Endothelial cell of umbilical vein (primary cell): ENCODE data around the gene STMND1. TPM values are rescaled to one million over a fixed set of nuclear protein-coding genes. Genes with fewer than 3 reads are reported as not detected.

Experiments
- BruUV-seq: library from RNA; stranded (reverse); fragments of 400-500 nt; replicated peaks from 2 replicates; lab custom pipeline; 2021; lab: Mats Ljungman, UMichigan
- CTCF ChIA-PET: fragments of 300-600, 350-600 bp; sonication (Branson Sonifier 250); formaldehyde crosslinking; loops from one replicate; lab custom pipeline; 2021; ENCODE audit warnings: antibody characterized with exemption, inconsistent platforms; lab: Charles Lee
- POLR2A ChIA-PET: fragments of 300-600, 350-600 bp; sonication (Branson Sonifier 250); formaldehyde crosslinking; loops from one replicate; lab custom pipeline; 2021; ENCODE audit warnings: antibody characterized with exemption, inconsistent platforms; lab: Charles Lee
- DNase-seq: peaks from one replicate; pipeline ENCODE4 v3.0.0-alpha.2; 2011; ENCODE audit warnings: low read depth, low spot score
- FAIRE-seq: peaks from 2 replicates; lab custom pipeline; 2011; peaks lifted over from hg19 to GRCh38; lab: Jason Lieb, UNC
- H2AFZ ChIP-seq: 2 replicates; pipeline ENCODE4 v1.6.0; 2012; ENCODE audit warnings: low read depth, low read length, control low read depth, inconsistent platforms
- H3K27ac ChIP-seq: 2 replicates; pipeline ENCODE4 v1.5.1; 2011; ENCODE audit warnings: low read depth, mild to moderate bottlenecking, control low read depth, low read length, moderate library complexity; ENCODE audit not compliant: insufficient read depth
- H3K27me3 ChIP-seq, 2 experiments: 2 replicates each; pipeline versions ENCODE4 v1.6.0 to v1.6.1; 2011; ENCODE audit warnings: low read length in 2 of 2, mixed read lengths in 1 of 2; ENCODE audit not compliant: control insufficient read depth in 2 of 2, insufficient read depth in 2 of 2
- H3K36me3 ChIP-seq, 2 experiments: 2 replicates in 1 of 2; 3 replicates in 1 of 2; pipeline ENCODE4 v1.5.1; 2011; ENCODE audit warnings: low read length in 2 of 2, mild to moderate bottlenecking in 1 of 2, moderate library complexity in 1 of 2; ENCODE audit not compliant: control insufficient read depth in 2 of 2, insufficient read depth in 2 of 2; ENCODE audit errors: extremely low read depth in 1 of 2
- H3K4me1 ChIP-seq: 3 replicates; pipeline ENCODE4 v1.5.1; 2011; ENCODE audit warnings: mild to moderate bottlenecking, low read length; ENCODE audit not compliant: control insufficient read depth, insufficient read depth; ENCODE audit errors: extremely low read depth
- H3K4me2 ChIP-seq: 2 replicates; pipeline ENCODE4 v1.6.1; 2011; ENCODE audit warnings: low read length, control low read depth, mixed read lengths; ENCODE audit not compliant: insufficient read depth
- H3K4me3 ChIP-seq, 3 experiments: fragments of 200-600 bp in 1 of 3; sonication (generic), shearing (Covaris generic) in 1 of 3; replicated peaks in 1 of 3; 2 replicates each; pipeline ENCODE4 v1.5.1; 2011 to 2016; ENCODE audit warnings: control low read depth in 3 of 3, low read length in 3 of 3, mild to moderate bottlenecking in 2 of 3, inconsistent platforms in 1 of 3, low read depth in 1 of 3, moderate library complexity in 1 of 3; ENCODE audit not compliant: insufficient read depth in 1 of 3
- H3K79me2 ChIP-seq: 2 replicates; pipeline ENCODE4 v1.6.0; 2012; ENCODE audit warnings: low read length, inconsistent platforms; ENCODE audit not compliant: control insufficient read depth, insufficient read depth
- H3K9ac ChIP-seq: replicated peaks from 2 replicates; pipeline ENCODE3; 2011; ENCODE audit warnings: low read length, control low read depth; ENCODE audit not compliant: insufficient read depth; ENCODE audit errors: extremely low read depth
- H3K9me1 ChIP-seq: replicated peaks from 3 replicates; pipeline ENCODE4 v1.6.0; 2011; ENCODE audit warnings: mild to moderate bottlenecking, low read length; ENCODE audit not compliant: control insufficient read depth, insufficient read depth; ENCODE audit errors: extremely low read depth
- H3K9me3 ChIP-seq: replicated peaks from 2 replicates; pipeline ENCODE4 v1.5.1; 2012; ENCODE audit warnings: low read length, inconsistent platforms; ENCODE audit not compliant: control insufficient read depth, insufficient read depth
- H4K20me1 ChIP-seq: replicated peaks from 2 replicates; pipeline ENCODE3; 2011; ENCODE audit warnings: mild to moderate bottlenecking, low read length; ENCODE audit not compliant: control insufficient read depth, insufficient read depth; ENCODE audit errors: extremely low read depth
- EZH2 ChIP-seq: IDR thresholded peaks from 2 replicates; pipeline ENCODE4 v1.6.1; 2012; ENCODE audit warnings: borderline replicate concordance, low read depth, mild to moderate bottlenecking, moderate library complexity, low read length, inconsistent platforms; ENCODE audit not compliant: severe bottlenecking
- FOS ChIP-seq: IDR thresholded peaks from 2 replicates; pipeline ENCODE4 v1.6.1; 2011; ENCODE audit warnings: mild to moderate bottlenecking, low read length, moderate library complexity, borderline replicate concordance; ENCODE audit not compliant: insufficient read depth
- GATA2 ChIP-seq: IDR thresholded peaks from 2 replicates; pipeline ENCODE4 v1.7.0; 2011; ENCODE audit warnings: low read depth, mild to moderate bottlenecking, moderate library complexity, mixed read lengths, low read length; ENCODE audit not compliant: insufficient read length, insufficient read depth
- JUN ChIP-seq: IDR thresholded peaks from 2 replicates; pipeline ENCODE4 v1.6.1; 2011; ENCODE audit warnings: borderline replicate concordance, low read depth; ENCODE audit not compliant: insufficient read length, insufficient read depth
- MYC ChIP-seq: IDR thresholded peaks from one replicate; pipeline ENCODE4 v1.6.1; 2011; ENCODE audit warnings: mild to moderate bottlenecking, low read depth, low read length
- POLR2A ChIP-seq: IDR thresholded peaks from 2 replicates; pipeline ENCODE4 v1.6.1; 2012; ENCODE audit warnings: low read depth, mild to moderate bottlenecking, control low read depth, low read length
- POLR2AphosphoS5 ChIP-seq: IDR thresholded peaks from 2 replicates; pipeline ENCODE4 v1.6.1; 2012; ENCODE audit warnings: low read depth, mild to moderate bottlenecking, control low read depth, low read length, moderate library complexity; ENCODE audit not compliant: insufficient read depth
- dilution Hi-C: fragments of 300-500 bp; cut with MboI; formaldehyde crosslinking; loops from one replicate; pipeline ENCODE4 v1.15.0; 2019; ENCODE audit warnings: low sequenced_read_pairs; ENCODE audit not compliant: extremely low pct_ligation_motif_present
- intact Hi-C: fragments of 100-400 bp; cut with micrococcal nuclease; formaldehyde crosslinking; loops from one replicate; pipeline ENCODE4 v1.10.0; 2022
- polyA plus RNA-seq, 4 experiments: library from polyadenylated mRNA; depleted of rRNA in 3 of 4; stranded (reverse) in 3 of 4; unstranded in 1 of 4; fragments of >200 nt; gene quantifications; 2 replicates each; pipeline versions ENCODE4 v1.2.1 to v1.2.3, GENCODE V29; 2011 to 2012; ENCODE audit warnings: missing spikeins in 1 of 4
- total RNA-seq: library from RNA; stranded (reverse); gene quantifications from 2 replicates; pipeline ENCODE4 v1.2.3, GENCODE V29; 2021
- TF ChIP-seq, protein P1 (sequence below): IDR thresholded peaks from 2 replicates; pipeline ENCODE4 v1.6.1; 2011; ENCODE audit not compliant: insufficient read depth, insufficient read length
- TF ChIP-seq, protein P2 (sequence below), 2 donors: IDR thresholded peaks; 1 replicate in 1 of 2; 2 replicates in 1 of 2; pipeline ENCODE4 v1.5.1; 2011; ENCODE audit warnings: low read length in 2 of 2, mild to moderate bottlenecking in 2 of 2, moderate library complexity in 2 of 2, control low read depth in 1 of 2, inconsistent platforms in 1 of 2, low read depth in 1 of 2; ENCODE audit not compliant: insufficient read depth in 1 of 2; ENCODE audit errors: extremely low read depth in 1 of 2

Gene STMND1
- total and polyA plus RNA-seq, 2 donors (not counting 3 experiments of a cell fraction or from before 2014, with no cell fraction given), result not detected

DNA sequence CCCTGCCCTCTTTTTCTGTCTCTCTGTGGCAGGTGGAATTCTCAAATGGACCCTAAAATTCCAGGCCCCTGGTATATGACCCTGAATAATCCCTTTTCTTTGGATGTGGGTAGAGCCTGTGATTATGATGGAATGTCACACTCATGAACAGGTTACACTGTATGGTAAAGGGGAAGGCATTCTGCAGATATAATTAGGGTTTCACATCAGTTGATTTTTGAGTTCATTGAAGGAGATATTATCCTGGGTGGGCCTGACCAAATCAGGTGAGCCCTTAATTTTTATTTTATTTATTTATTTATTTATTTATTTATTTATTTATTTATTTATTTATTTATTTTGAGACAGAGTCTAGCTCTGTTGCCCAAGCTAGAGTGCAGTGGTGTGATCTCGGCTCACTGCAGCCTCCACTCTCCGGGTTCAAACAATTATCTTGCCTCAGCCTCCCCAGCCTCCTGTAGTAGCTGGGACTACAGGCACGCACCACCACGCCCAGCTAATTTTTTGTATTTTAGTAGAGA, 13.7 kb upstream of the STMND1 start:
- Histone ChIP-seq H4K20me1 (no peaks in the 10 kb centered on the region), H3K79me2 (no peaks in the 10 kb centered on the region), H2AFZ (no peak overlapping the region), H3K4me1 (no peaks in the 10 kb centered on the region), H3K36me3 (no peaks in the 10 kb centered on the region), H3K27me3 (peaks cover 3 to 9% of the 10 kb centered on the region in 2 experiments), H3K4me3 (no peak overlapping the region), H3K4me2 (no peak overlapping the region), H3K9me1 (no peaks in the 10 kb centered on the region), H3K9ac (no peak overlapping the region), H3K27ac (no peak overlapping the region), H3K9me3 (no peaks in the 10 kb centered on the region)
- FAIRE-seq, result no peak
- dilution Hi-C loops (no loop called here), intact Hi-C loops (loop anchor here (5.0 kb wide), 1 partner anchor 756 kb away; no protein-coding TSS in a partner anchor)
- POLR2A ChIA-PET, result no interaction called here
- no peak for TF ChIP-seq FOS
- TF ChIP-seq, protein P1, sequence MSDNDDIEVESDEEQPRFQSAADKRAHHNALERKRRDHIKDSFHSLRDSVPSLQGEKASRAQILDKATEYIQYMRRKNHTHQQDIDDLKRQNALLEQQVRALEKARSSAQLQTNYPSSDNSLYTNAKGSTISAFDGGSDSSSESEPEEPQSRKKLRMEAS, result no peak
- TF ChIP-seq, protein P2, sequence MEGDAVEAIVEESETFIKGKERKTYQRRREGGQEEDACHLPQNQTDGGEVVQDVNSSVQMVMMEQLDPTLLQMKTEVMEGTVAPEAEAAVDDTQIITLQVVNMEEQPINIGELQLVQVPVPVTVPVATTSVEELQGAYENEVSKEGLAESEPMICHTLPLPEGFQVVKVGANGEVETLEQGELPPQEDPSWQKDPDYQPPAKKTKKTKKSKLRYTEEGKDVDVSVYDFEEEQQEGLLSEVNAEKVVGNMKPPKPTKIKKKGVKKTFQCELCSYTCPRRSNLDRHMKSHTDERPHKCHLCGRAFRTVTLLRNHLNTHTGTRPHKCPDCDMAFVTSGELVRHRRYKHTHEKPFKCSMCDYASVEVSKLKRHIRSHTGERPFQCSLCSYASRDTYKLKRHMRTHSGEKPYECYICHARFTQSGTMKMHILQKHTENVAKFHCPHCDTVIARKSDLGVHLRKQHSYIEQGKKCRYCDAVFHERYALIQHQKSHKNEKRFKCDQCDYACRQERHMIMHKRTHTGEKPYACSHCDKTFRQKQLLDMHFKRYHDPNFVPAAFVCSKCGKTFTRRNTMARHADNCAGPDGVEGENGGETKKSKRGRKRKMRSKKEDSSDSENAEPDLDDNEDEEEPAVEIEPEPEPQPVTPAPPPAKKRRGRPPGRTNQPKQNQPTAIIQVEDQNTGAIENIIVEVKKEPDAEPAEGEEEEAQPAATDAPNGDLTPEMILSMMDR (IDR thresholded peaks at IDR 0.05; ENCODE audit: extremely low read depth in 1 of 2, insufficient read depth in 1 of 2, low read depth in 1 of 2, low read length in 2 of 2), result no peak
- TF ChIP-seq JUN, result no peak
- TF ChIP-seq EZH2, result no peak
- no peak for TF ChIP-seq MYC
- TF ChIP-seq POLR2AphosphoS5, result no peak
- no peak for TF ChIP-seq GATA2
- no peak for TF ChIP-seq POLR2A
- no TSS peak for BruUV-seq
- CTCF ChIA-PET, result interaction anchor here (1.1 to 6.1 kb wide), 6 partner anchors 10 to 577 kb away, joined by 3 to 112 read pairs (median 28); partner anchors contain the start of gene ATXN1
- DNase-seq, result no peak
